ENCODE data around the gene KCNAB2.
"Not testable (repeated sequence)": the region's sequence is repeated elsewhere in the genome, so short reads cannot be mapped to it uniquely, and the experiment has no call there.

KCNAB2 gene

GRCh38 chr1:6011161-6011945, 34.3 kb upstream of the KCNAB2 start:
- DNase-seq = no peak

- no peak for DNase-seq
Observed at GRCh38 chr1:6011946-6012258, 33.8 kb upstream of the KCNAB2 start.

- peak; percentile 22 for DNase-seq
Observed at GRCh38 chr1:6012529-6013318, 33.0 kb upstream of the KCNAB2 start.

GRCh38 chr1:6013491-6013890, 32.2 kb upstream of the KCNAB2 start:
- DNase-seq = no peak

- no peak for DNase-seq
Observed at GRCh38 chr1:6014130-6014999, 31.3 kb upstream of the KCNAB2 start.

GRCh38 chr1:6016191-6016865, 29.4 kb upstream of the KCNAB2 start:
- no peak for DNase-seq

- DNase-seq = not testable (repeated sequence)
Observed at GRCh38 chr1:6017654-6018053, 28.0 kb upstream of the KCNAB2 start.

- no peak for DNase-seq
Observed at GRCh38 chr1:6019166-6019845, 26.4 kb upstream of the KCNAB2 start.

- no peak for DNase-seq
Observed at GRCh38 chr1:6022193-6022592, 23.5 kb upstream of the KCNAB2 start.

GRCh38 chr1:6023346-6023745, 22.3 kb upstream of the KCNAB2 start:
- no peak for DNase-seq

- DNase-seq = no peak
Observed at GRCh38 chr1:6024376-6024775, 21.3 kb upstream of the KCNAB2 start.

- no peak for DNase-seq
Observed at GRCh38 chr1:6025269-6026094, 20.2 kb upstream of the KCNAB2 start.

GRCh38 chr1:6026095-6026809, 19.4 kb upstream of the KCNAB2 start:
- peak; percentile 91 for DNase-seq

GRCh38 chr1:6027591-6027990, 18.1 kb upstream of the KCNAB2 start:
- DNase-seq = no peak

GRCh38 chr1:6028042-6028850, 17.4 kb upstream of the KCNAB2 start:
- DNase-seq = peak; percentile 70

GRCh38 chr1:6029351-6029750, 16.3 kb upstream of the KCNAB2 start:
- DNase-seq = no peak

- no peak for DNase-seq
Observed at GRCh38 chr1:6030132-6030531, 15.6 kb upstream of the KCNAB2 start.

- DNase-seq = no peak
Observed at GRCh38 chr1:6030547-6031261, 15.0 kb upstream of the KCNAB2 start.

GRCh38 chr1:6033124-6033523, 12.6 kb upstream of the KCNAB2 start:
- DNase-seq = no peak
